ENCODE data around the gene MINDY4. TPM values are rescaled to one million over a fixed set of nuclear protein-coding genes. Genes with fewer than 3 reads are reported as not detected.

Gene MINDY4
- total and polyA plus RNA-seq, 2 donors (not counting 1 experiment from before 2014, with no cell fraction given), result 0.12 to 1.1 TPM

DNA sequence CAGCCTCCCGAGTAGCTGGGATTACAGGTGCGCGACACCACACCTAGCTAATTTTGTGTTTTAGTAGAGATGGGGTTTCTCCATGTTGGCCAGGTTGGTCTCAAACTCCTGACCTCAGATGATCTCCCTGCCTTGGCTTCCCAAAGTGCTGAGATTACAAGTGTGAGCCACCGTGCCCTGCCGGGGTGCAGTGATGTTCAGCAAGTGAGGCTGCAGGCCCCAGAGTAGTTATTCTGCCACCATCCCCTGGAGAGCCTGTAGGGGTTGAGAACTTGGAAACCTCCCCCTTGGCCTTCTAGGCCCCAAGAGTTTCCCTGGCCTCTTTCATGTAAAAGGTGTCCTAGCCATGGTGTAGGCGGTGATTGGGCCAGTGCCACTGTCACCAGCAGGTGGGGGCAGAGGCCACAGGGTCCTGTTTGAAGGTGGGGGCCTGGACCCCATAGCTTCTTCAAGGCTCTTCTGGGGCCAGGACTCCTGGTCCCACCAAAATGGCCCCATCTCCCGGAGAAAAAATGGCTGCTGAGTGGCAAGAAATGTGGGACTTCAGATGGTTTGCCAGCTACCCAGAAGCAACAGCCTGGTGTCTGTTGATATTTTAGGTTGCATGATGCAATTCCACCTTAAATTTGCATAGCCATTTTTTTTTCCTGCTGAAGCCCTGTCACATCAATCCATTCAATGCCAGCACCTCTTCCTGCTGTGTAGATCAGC, 44.8 kb upstream of the MINDY4 start:
- ChIA-PET CTCF (interaction anchor here (2.6 kb wide), 1 partner anchor 14 kb away, joined by 12 read pairs; no protein-coding TSS in a partner anchor), POLR2A (no interaction called here)
- DNase-seq (no peak), ATAC-seq (ENCODE audit: low read depth) (no peak)
- no peaks in the 10 kb centered on the region for H3K9me3 ChIP-seq (ENCODE audit: control extremely low read depth in 1 of 3, control insufficient read depth in 2 of 3, insufficient read depth in 1 of 3, low read length in 2 of 3)
- Mint-ChIP-seq H3K4me1 (peaks cover 22% of the 10 kb centered on the region), H3K27me3 (peaks cover 10% of the 10 kb centered on the region), H3K27ac (no peak overlapping the region), H3K9me3 (ENCODE audit: insufficient read depth) (no peaks in the 10 kb centered on the region), H3K4me3 (no peak overlapping the region)
- WGBS (ENCODE audit: insufficient coverage), result 100% methylated on average over 4 of the region's 7 CpGs
- H2AFZ ChIP-seq (ENCODE audit: insufficient read depth, low read depth, low read length, poor library complexity, severe bottlenecking), result peak overlapping the region; percentile 78
- peak overlapping the region in 1 of 2 donors; percentile 2 for H3K27ac ChIP-seq (ENCODE audit: low read length in 2 of 2)
- H3K4me1 ChIP-seq (ENCODE audit: control insufficient read depth in 2 of 2, insufficient read depth in 2 of 2, low read length in 2 of 2), result peaks cover 8 to 18% of the 10 kb centered on the region in 2 donors
- H4K20me1 ChIP-seq (ENCODE audit: control insufficient read depth, insufficient read depth, low read length, poor library complexity, severe bottlenecking), result no peaks in the 10 kb centered on the region
- H3K4me2 ChIP-seq (replicated peaks; ENCODE audit: low read depth, low read length, poor library complexity, severe bottlenecking), result peak overlapping the region; percentile 52
- H3K9ac ChIP-seq (ENCODE audit: low read length), result peak overlapping the region; percentile 43
- no peak for TF ChIP-seq EZH2 (IDR thresholded peaks at IDR 0.05; ENCODE audit: borderline replicate concordance, insufficient read depth, low read depth, low read length, poor library complexity, severe bottlenecking)
- TF ChIP-seq, protein P1, sequence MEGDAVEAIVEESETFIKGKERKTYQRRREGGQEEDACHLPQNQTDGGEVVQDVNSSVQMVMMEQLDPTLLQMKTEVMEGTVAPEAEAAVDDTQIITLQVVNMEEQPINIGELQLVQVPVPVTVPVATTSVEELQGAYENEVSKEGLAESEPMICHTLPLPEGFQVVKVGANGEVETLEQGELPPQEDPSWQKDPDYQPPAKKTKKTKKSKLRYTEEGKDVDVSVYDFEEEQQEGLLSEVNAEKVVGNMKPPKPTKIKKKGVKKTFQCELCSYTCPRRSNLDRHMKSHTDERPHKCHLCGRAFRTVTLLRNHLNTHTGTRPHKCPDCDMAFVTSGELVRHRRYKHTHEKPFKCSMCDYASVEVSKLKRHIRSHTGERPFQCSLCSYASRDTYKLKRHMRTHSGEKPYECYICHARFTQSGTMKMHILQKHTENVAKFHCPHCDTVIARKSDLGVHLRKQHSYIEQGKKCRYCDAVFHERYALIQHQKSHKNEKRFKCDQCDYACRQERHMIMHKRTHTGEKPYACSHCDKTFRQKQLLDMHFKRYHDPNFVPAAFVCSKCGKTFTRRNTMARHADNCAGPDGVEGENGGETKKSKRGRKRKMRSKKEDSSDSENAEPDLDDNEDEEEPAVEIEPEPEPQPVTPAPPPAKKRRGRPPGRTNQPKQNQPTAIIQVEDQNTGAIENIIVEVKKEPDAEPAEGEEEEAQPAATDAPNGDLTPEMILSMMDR (IDR thresholded peaks at IDR 0.05), result no peak
- intact Hi-C loops (cut with micrococcal nuclease), result no loop called here
- no peaks in the 10 kb centered on the region for H3K36me3 ChIP-seq (replicated peaks in 1 of 2; ENCODE audit: control extremely low read depth in 1 of 2, control insufficient read depth in 1 of 2, extremely low read depth in 1 of 2, insufficient read depth in 2 of 2, low read length in 1 of 2)
- H3K79me2 ChIP-seq (ENCODE audit: control insufficient read depth, insufficient read depth, low read length), result no peaks in the 10 kb centered on the region
- no peak overlapping the region for H3K4me3 ChIP-seq (ENCODE audit: control extremely low read depth in 1 of 5, extremely low read depth in 1 of 5, insufficient read depth in 1 of 5, low read depth in 2 of 5, low read length in 4 of 5)
- H3K27me3 ChIP-seq (replicated peaks in 1 of 4; ENCODE audit: control extremely low read depth in 1 of 4, control insufficient read depth in 3 of 4, insufficient read depth in 4 of 4, low read length in 3 of 4), result peaks cover 0 to 6% (median 0%) of the 10 kb centered on the region in 4 experiments
